HG03457 (cell line): Measurements from ENCODE around the gene KRTAP17-1.

Source experiments
- ATAC-seq: cut with Tn5 transposase; IDR thresholded peaks from one replicate; pipeline ENCODE4 v1.9.1; 2021; ENCODE audit warnings: moderate number of reproducible peaks; ENCODE audit not compliant: unreplicated experiment

KRTAP17-1 gene

DNA sequence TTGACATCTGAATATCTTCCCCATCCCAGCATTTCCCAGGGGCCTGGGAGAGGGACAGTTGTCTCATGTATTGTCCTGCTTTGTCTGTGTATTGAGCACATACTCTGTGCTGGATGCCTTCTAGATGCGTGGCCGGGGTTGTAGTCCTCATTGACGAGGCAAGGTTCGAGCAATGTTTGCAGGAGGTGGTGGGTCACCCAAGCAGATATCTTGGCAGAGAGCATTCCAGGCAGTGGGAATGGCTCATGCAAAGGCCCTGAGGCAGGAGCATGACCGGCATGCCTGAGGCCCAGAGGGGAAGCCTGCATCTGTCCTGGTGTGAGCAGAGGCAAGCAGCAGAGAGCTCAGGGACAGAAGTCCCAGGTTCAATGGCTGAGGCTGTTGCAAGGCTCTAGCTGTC, 17.6 kb upstream of the KRTAP17-1 start:
- ATAC-seq: no peak

DNA sequence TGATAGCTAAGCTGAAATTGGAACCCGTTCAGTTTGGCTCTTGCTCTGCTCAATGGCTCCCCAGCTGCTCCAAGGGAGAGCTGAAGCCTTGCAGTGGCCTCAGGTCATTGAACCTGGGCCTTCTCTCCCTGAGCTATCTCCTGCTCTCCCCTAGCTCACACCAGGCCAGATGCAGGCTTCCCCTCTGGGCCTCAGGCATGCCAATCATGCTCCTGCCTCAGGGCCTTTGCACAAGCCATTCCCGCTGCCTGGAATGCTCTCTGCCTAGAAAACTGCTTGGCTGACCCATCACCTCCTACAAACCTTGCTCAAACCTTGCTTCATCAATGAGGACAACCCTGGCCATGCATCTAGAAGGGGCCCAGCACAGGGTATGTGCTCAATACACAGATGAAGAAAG, 16.7 kb upstream of the KRTAP17-1 start:
- ATAC-seq: no peak

GRCh38 chr17:41331606-41332005, 16.1 kb upstream of the KRTAP17-1 start:
- no peak for ATAC-seq

DNA sequence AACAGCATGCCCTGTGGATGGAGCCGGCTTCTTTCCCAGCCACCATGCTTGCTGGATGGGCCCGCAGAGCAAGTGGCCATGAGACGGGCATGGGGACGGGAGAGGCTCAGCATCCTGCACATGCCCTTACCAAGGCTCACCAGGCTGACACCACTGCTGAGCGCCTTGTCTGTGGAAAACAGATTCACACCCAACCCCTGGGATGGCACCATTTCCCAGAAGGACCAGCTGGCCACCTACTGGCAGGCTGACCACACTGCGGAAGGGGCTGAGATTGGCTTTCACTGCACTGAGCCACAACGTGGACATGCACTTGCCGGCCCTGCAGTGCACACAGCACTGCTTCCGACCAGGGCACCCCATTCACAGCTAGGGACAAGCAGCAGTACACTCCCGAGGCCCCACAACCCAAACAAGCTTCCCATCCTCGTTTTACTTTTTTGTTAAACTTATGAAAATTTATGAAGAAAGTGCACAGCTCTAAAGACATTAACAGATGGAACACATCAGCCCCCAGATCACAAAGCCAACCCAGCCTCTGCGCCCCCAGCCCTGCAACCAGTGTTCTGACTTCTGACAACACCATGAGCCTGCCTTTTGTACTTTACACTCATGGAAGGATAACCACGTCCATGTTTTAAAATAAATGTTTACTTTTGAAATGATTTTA, 13.9 kb upstream of the KRTAP17-1 start:
- ATAC-seq: no peak

DNA sequence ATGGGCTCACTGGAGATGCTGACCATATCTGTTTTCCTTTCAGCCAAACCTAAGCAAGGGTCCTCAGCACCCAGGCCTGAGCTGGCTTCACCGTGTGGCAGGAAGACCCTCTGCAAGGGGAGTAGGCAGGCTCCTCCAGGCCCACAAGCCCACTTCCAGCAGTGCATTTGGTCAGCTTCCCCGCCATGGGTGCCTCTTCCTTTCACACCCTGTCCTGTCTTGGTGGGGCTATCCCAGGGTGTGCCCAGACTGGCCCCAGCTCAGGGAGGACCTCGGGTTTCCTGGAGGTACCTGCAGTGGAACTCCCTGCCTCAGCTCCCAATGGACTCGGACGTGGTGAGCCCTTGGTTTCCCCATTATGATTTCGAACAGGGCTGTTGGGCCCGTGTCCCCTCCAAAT, 12.7 kb upstream of the KRTAP17-1 start:
- ATAC-seq: no peak

- no peak for ATAC-seq
Measured at GRCh38 chr17:41327411-41328120, 12.1 kb upstream of the KRTAP17-1 start.

DNA sequence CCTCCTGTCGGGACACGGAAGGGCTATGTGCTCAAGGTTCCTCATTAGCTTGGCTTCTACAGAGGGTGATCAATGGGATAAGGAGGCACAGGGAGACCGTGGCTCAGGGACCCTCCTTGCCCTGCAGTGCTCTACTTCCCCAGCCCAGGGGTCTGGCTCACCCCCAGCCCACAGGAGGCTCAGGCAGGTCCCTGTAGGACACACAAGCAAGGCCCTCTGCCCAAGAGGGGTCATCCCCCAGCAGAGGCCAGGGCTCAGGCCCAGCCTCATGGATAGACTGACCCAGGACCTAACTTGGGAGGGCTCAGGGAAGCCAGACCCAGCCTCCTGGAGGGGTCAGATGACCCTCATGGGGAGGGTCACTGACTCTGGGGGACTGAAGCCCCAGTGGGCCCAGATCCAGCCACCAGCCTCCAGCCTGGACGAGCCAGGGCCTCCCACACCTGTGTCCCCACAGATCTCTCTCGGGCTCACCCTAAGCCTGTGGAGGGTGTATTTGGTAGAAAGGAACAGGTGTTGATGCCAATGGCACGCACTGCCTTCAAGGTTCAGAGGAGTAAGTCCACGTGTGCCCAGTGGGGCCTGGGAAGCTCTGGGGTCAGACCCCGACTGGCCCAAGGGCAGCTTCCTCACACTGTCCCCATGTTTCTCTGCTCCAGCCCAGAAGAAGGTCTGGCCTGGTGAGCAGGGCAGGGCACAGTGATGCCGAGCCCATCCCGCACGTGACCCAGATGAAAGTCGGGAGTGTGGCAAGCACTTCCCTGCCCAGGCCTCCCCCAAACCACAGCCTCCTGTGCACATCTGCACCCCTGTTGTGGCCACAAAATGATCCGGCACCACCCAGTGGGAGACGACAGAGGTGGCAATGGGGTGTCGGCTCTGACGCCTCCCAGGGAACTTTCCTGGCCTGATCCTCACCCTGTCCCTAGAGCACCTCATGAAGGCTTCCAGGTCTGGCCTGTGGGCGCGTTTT, 10.9 kb upstream of the KRTAP17-1 start:
- no peak for ATAC-seq

DNA sequence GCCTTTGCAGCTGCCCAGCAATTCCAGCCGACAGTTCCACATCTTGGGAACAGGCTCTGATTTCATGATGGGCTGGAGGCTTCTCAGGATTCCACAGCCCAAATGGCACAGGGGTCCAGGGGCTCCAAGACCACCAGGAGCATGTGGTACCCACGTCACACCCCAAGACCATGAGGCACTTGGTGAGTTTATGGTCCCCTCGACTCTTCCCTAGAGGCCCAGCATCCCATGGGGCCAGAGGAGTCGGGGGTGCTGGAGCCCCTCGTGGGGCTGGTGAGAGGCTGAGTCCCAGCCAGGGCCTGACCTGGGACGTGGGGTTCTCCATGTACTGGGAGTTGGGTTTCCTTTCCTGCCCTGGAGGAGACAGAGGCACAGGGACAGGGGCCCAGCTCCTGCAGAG, 10.1 kb upstream of the KRTAP17-1 start:
- no peak for ATAC-seq

- no peak for ATAC-seq
Measured at GRCh38 chr17:41325126-41325525, 9.6 kb upstream of the KRTAP17-1 start.

- no peak for ATAC-seq
Measured at GRCh38 chr17:41324180-41325075, 8.9 kb upstream of the KRTAP17-1 start.

DNA sequence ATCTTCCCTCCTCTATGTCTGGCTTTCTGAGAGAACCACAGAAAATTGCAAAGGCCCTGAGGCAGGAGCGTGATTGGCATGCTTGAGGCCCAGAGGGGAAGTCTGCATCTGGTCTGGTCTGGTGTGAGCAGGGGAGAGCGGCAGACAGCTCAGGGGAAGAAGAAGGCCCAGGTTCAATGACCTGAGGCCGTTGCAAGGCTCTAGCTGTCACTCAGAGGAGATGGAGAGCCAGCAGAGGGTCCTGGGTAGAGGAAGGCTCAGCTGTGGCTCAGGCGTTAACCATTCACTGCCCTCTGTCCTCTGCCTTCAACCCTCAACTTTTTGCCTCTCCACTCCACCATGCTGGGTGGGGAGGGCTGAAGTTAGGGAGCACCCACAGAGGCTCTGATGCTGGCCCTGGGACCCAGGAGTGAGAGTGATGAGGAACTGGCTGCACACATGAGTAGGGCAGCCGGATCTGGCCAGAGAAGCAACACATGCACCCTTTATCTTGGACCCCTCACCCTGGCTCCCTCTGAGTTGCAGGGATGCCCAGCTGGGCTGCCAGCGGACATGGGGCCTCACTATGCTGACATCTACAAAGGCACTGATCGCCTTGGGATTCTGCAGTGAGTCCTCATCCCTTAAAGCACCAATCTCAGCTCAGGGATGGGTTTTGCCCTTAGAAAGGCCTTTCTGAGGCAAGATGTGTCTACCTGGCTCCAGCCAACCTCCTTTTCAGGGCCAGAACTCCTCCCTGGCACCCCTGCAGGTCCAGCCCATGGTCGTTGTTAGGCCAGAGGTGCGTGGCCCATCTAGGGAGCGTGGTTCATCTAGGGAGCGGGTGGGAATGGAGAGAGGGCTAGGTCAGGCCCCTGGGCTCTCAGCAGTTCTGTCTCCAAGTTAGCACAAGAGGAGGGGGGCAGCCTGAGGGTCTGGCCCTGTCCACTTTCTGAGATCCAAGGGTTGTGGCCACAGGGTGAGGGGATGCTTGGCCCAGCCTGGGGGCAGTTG, 7.7 kb upstream of the KRTAP17-1 start:
- ATAC-seq: no peak

GRCh38 chr17:41322094-41322902, 6.8 kb upstream of the KRTAP17-1 start:
- no peak for ATAC-seq

DNA sequence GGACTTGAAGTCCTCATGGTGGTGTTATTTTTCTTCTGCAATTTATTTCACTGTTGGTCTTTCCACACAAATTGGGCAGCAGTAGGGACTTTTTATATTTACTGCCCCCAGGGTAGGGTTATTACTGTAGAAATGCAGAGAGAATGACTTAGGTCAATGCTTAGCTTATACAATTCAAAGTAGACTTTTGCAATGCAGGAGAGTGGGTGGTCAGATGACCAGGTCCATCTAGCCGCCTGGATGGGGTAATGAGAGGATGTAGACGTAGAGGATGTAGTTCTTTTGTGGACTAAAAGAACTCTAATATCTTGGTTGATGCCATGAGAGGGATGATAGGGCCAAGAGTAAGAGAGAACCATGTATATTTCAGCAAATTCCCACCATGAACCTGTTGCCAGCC, 2.7 kb upstream of the KRTAP17-1 start:
- ATAC-seq: no peak

- no peak for ATAC-seq
Measured at GRCh38 chr17:41315814-41316445, 420 bp upstream of the KRTAP17-1 start.

DNA sequence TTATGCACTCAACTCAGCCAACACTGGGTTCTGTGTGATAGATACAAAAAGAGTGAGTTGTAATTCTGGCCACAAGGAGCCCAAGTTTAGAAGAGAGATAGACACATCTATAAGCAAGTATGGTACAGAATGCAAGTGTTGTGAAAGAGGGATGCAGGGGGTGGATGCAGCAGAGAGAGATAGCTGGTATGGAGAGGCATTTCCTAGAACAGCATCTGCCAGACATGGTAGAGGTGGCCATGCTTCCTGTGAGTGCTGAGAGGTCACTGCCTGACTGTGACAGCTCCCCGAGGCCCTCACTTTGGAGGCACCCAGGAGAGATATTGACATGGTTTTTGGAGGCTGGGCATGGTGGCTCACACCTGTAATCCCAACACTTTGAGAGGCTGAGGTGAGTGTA, 4.4 kb downstream of the KRTAP17-1 start:
- no peak for ATAC-seq

- no peak for ATAC-seq
Measured at GRCh38 chr17:41308918-41309359, 6.6 kb downstream of the KRTAP17-1 start, which contains the start of gene KRTAP16-1. KRTAP16-1 (minus strand) TSS chr17:41309309; CDS start chr17:41309253, 56 bp downstream.

- ATAC-seq: no peak
Measured at GRCh38 chr17:41308251-41308917, 7.1 kb downstream of the KRTAP17-1 start.
